PC-3 (cell line): ENCODE data around the gene MOG.

Source experiments
- EZH2 ChIP-seq: fragments of 300-600 bp; sonication (generic); IDR thresholded peaks from one replicate; pipeline ENCODE4 v1.6.1; 2017; ENCODE audit warnings: antibody characterized with exemption, mild to moderate bottlenecking, low read length; ENCODE audit not compliant: unreplicated experiment
- EZH2phosphoT487 ChIP-seq: fragments of 300-600 bp; sonication (generic); IDR thresholded peaks from 2 replicates; pipeline ENCODE4 v1.6.1; 2018; ENCODE audit warnings: mild to moderate bottlenecking, antibody characterized with exemption, low read length, borderline replicate concordance
- TF ChIP-seq, protein P1 (sequence below): fragments of 300-600 bp; sonication (generic); conservative IDR thresholded peaks from 2 replicates; pipeline ENCODE4 v1.5.1; 2017; ENCODE audit warnings: antibody characterized with exemption, low read depth, mild to moderate bottlenecking, low read length

DNA sequence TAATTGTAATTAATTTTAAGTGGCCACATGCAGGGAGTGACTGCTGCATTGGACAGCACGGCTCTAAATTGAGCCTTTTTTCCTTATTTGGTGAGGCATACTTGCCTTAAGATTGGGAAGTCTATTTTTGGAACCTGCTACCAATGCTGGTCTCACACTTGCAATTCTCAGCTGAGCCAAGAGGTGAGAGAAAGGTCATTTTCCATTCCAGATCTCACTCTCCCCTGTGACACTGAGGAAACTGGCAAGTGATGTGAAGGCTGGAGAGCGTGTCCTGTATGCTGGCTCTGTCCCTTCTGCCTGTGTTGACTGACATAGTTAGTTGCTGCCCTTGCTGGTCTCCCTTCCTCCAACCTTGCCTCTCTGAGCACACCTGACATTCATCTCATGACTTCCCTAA lies 735 bp upstream of the MOG start:
- TF ChIP-seq, protein P1, sequence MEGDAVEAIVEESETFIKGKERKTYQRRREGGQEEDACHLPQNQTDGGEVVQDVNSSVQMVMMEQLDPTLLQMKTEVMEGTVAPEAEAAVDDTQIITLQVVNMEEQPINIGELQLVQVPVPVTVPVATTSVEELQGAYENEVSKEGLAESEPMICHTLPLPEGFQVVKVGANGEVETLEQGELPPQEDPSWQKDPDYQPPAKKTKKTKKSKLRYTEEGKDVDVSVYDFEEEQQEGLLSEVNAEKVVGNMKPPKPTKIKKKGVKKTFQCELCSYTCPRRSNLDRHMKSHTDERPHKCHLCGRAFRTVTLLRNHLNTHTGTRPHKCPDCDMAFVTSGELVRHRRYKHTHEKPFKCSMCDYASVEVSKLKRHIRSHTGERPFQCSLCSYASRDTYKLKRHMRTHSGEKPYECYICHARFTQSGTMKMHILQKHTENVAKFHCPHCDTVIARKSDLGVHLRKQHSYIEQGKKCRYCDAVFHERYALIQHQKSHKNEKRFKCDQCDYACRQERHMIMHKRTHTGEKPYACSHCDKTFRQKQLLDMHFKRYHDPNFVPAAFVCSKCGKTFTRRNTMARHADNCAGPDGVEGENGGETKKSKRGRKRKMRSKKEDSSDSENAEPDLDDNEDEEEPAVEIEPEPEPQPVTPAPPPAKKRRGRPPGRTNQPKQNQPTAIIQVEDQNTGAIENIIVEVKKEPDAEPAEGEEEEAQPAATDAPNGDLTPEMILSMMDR = no peak
- no peak for TF ChIP-seq EZH2
- TF ChIP-seq EZH2phosphoT487 = no peak
